ENCODE results near the gene SMPD1. TPM values are rescaled to one million over a fixed set of nuclear protein-coding genes. Genes with fewer than 3 reads are reported as not detected.

SMPD1 gene
- total RNA-seq, 3 donors from 2014 or later = 15.7 to 30.4 (median 17.3) TPM

DNA sequence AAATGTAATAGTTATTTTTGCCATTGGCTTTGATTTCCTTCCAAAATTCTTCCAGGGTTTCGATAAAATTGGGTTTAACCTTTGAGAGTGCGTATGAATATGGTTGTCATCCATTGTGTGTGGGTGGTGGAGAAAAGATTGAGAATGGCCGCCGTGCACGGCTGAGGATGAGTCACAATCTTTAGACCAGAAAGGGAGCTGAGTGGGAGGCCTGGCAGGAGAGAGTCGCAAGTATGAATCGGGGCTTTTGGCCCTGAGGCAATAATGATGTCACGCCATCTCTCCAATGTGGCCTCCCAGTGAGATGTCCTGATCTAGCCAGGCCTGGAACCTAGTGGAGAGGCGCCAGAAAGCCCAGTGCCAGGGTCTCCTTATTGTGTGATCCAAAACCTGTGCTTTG is 33.1 kb upstream of the SMPD1 start:
- no peaks in the 10 kb centered on the region for H3K9me3 ChIP-seq
- no peaks in the 10 kb centered on the region for H3K36me3 ChIP-seq
- TF ChIP-seq POLR2A (IDR thresholded peaks at IDR 0.05) (no peak), POLR2AphosphoS5 (IDR thresholded peaks at IDR 0.05) (no peak)
- peak overlapping the region; percentile 1 to 65 for H3K27ac ChIP-seq
- intact Hi-C loops (cut with DNase I; ENCODE audit: low total_unique reads) = no loop called here
- no peak overlapping the region for H3K4me3 ChIP-seq
- H3K27me3 ChIP-seq = no peaks in the 10 kb centered on the region
- H3K4me1 ChIP-seq = no peaks in the 10 kb centered on the region
- DNase-seq (ENCODE audit: low spot score in 2 of 2) = peak in 1 of 2 donors; percentile 67

DNA sequence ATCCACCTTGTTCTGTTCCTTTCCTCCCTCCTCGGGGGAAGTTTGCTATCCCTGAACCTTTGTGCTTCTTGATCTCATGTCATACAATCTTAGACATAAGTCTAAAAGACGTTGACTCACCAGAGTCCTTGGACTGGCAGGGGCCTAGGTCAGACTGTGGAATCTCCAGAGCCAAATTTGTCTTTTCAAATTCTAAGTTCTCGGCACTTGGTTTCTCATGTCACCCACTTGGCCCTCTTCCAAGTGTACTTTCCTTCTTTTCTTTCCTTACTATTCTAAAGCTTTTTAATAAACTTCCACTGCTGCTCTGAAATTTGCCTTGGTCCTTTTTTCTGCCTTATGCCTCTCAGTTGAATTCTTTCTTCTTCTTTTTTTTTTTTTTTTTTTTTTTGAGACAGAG is 30.1 kb upstream of the SMPD1 start:
- no peaks in the 10 kb centered on the region for H3K27me3 ChIP-seq
- no peaks in the 10 kb centered on the region for H3K4me1 ChIP-seq
- H3K4me3 ChIP-seq = no peak overlapping the region
- DNase-seq (ENCODE audit: low spot score in 2 of 2) = no peak
- no peaks in the 10 kb centered on the region for H3K9me3 ChIP-seq
- H3K36me3 ChIP-seq = no peaks in the 10 kb centered on the region
- TF ChIP-seq, protein P1, sequence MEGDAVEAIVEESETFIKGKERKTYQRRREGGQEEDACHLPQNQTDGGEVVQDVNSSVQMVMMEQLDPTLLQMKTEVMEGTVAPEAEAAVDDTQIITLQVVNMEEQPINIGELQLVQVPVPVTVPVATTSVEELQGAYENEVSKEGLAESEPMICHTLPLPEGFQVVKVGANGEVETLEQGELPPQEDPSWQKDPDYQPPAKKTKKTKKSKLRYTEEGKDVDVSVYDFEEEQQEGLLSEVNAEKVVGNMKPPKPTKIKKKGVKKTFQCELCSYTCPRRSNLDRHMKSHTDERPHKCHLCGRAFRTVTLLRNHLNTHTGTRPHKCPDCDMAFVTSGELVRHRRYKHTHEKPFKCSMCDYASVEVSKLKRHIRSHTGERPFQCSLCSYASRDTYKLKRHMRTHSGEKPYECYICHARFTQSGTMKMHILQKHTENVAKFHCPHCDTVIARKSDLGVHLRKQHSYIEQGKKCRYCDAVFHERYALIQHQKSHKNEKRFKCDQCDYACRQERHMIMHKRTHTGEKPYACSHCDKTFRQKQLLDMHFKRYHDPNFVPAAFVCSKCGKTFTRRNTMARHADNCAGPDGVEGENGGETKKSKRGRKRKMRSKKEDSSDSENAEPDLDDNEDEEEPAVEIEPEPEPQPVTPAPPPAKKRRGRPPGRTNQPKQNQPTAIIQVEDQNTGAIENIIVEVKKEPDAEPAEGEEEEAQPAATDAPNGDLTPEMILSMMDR (IDR thresholded peaks at IDR 0.05) = no peak
- TF ChIP-seq POLR2A (IDR thresholded peaks at IDR 0.05) (no peak), POLR2AphosphoS5 (IDR thresholded peaks at IDR 0.05) (no peak)
- intact Hi-C loops (cut with DNase I; ENCODE audit: low total_unique reads) = no loop called here
- no peak overlapping the region for H3K27ac ChIP-seq

DNA sequence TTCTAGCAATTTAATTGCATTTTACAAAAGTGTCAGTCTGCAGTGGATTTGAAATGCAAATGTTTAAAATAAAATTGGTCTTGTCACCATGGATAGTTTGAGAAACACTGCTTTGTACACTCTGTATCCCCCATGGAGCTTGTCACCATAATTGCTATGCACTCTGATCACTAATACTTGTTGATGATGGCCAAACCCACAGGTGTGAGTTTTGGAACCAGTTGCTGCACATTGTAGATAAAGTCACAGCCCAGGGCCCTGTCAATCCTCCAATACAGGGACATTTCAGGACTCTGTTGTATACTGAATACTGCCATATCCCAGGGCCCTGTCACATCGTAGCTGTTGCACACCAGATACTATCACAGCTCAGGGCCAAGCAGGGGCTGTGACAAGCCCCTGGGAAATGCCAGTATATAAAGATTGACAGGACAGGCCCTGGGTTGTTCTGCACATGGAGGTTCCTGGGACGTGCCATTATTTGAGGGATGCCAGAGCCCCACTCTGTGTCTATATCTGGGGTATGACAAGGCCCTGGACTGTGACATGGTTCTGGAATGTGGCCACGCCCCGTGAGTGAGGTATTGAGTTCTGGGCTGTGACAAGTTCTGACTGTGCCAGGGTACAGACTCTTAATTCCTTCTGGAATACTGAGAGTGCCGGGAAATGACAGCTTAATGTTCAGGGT is 27.9 kb upstream of the SMPD1 start:
- no peaks in the 10 kb centered on the region for H3K9me3 ChIP-seq
- no peaks in the 10 kb centered on the region for H3K36me3 ChIP-seq
- no peak for TF ChIP-seq POLR2AphosphoS5 (IDR thresholded peaks at IDR 0.05)
- TF ChIP-seq POLR2A (IDR thresholded peaks at IDR 0.05) = no peak
- TF ChIP-seq, protein P1 (IDR thresholded peaks at IDR 0.05) = no peak
- H3K27me3 ChIP-seq = no peaks in the 10 kb centered on the region
- DNase-seq (ENCODE audit: low spot score in 2 of 2) = no peak
- intact Hi-C loops (cut with DNase I; ENCODE audit: low total_unique reads) = no loop called here
- H3K4me1 ChIP-seq = no peaks in the 10 kb centered on the region
- no peak overlapping the region for H3K4me3 ChIP-seq
- H3K27ac ChIP-seq = no peak overlapping the region

DNA sequence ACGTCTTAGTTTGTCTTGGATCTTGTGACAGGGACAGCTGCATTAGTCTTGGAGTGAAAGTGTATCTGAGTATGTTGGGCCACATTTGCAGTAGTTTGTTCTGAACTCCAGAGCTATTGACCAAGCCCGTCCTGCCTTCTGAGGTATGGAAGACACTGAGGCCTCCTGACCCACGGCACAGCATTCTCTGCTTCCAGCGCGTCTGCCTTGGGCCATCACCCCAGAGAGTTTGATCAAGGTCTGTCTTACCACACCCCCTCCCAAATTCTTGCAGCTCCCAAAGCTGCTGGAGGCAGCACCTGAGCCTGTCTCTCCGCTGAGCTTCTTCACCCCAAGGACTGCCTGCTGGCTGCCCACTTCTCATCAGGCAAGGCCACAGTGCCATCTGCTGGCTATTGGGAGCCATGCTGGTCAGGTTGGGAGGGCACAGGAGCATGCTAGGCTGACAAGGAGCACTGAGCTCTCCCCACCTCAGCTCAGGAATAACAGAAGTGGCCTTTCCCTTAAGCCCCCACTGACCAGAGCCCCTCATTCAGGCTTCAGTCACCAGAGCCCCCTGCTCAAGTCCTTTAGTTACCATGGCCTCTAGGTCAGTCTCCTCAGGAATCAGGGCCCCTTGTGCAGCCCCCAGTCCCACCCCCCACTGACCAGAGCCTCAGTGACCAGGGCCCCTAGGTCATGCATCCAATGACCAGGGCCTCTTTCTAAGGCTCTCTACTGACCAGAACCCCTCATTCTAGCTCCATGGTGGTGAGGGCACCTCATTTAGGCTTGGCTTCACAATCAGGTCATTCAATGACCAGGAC is 27.2 kb upstream of the SMPD1 start:
- H3K27me3 ChIP-seq = no peaks in the 10 kb centered on the region
- DNase-seq (ENCODE audit: low spot score in 2 of 2) = peak; percentile 65 to 73
- no peak overlapping the region for H3K27ac ChIP-seq
- H3K36me3 ChIP-seq = no peaks in the 10 kb centered on the region
- no peaks in the 10 kb centered on the region for H3K9me3 ChIP-seq
- TF ChIP-seq POLR2AphosphoS5 (IDR thresholded peaks at IDR 0.05) = no peak
- TF ChIP-seq, protein P1 (IDR thresholded peaks at IDR 0.05) = peak; percentile 29 to 70 (median 46)
- H3K4me1 ChIP-seq = no peaks in the 10 kb centered on the region
- intact Hi-C loops (cut with DNase I; ENCODE audit: low total_unique reads) = no loop called here
- H3K4me3 ChIP-seq = no peak overlapping the region

DNA sequence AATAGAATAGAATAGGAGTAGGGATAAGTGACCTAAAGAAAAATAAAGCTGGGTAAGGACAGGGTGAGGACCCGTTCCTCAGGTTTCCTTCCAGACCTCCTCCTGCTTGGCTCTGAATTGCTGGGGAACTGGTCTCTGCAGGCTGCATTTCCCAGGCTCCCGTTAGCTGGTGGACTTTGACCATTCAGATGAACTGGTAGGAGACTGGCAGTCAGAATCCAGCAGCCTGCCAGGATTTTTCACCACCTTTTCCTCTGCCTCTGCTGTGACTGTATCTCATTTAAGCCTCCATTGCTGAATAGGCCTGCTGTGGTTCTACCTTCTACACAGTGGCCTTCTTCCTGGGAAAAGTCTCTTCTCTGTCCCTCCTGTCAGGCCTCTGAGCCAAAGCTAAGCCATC is 24.6 kb upstream of the SMPD1 start:
- intact Hi-C loops (cut with DNase I; ENCODE audit: low total_unique reads) = no loop called here
- Histone ChIP-seq H3K36me3 (no peaks in the 10 kb centered on the region), H3K4me1 (no peaks in the 10 kb centered on the region), H3K27ac (no peak overlapping the region), H3K9me3 (no peaks in the 10 kb centered on the region), H3K4me3 (no peak overlapping the region), H3K27me3 (no peaks in the 10 kb centered on the region)
- TF ChIP-seq POLR2AphosphoS5 (IDR thresholded peaks at IDR 0.05) (no peak), POLR2A (IDR thresholded peaks at IDR 0.05) (no peak)
- TF ChIP-seq, protein P1 (IDR thresholded peaks at IDR 0.05) = no peak
- no peak for DNase-seq (ENCODE audit: low spot score in 2 of 2)
